ENCODE results near the gene FAM83C. TPM values are rescaled to one million over a fixed set of nuclear protein-coding genes. Genes with fewer than 3 reads are reported as not detected.

The FAM83C gene
- total and polyA plus RNA-seq, 2 donors (not counting 1 experiment from before 2014, with no cell fraction given), result 0.02 TPM; not detected in 1

GRCh38 chr20:35238170-35238569 lies 54.1 kb downstream of the FAM83C start:
- Histone ChIP-seq H3K79me2 (ENCODE audit: control insufficient read depth, insufficient read depth, low read length) (no peaks in the 10 kb centered on the region), H3K4me2 (ENCODE audit: extremely low read depth, insufficient read depth, low read length) (no peak overlapping the region), H4K20me1 (ENCODE audit: control insufficient read depth, extremely low read depth, insufficient read depth, low read length) (no peaks in the 10 kb centered on the region), H3K4me1 (ENCODE audit: control insufficient read depth, extremely low read depth, insufficient read depth, low read length) (no peaks in the 10 kb centered on the region), H2AFZ (ENCODE audit: low read length) (no peak overlapping the region), H3K9ac (ENCODE audit: insufficient read depth, low read length) (no peak overlapping the region), H3K4me3 (replicated peaks in 1 of 4; ENCODE audit: control extremely low read depth in 1 of 4, insufficient read depth in 1 of 4, low read depth in 3 of 4, low read length in 4 of 4) (no peak overlapping the region), H3K36me3 (ENCODE audit: control insufficient read depth, insufficient read depth, low read length) (no peaks in the 10 kb centered on the region), H3K27me3 (ENCODE audit: control insufficient read depth, insufficient read depth, low read length) (peaks cover 13% of the 10 kb centered on the region), H3K9me3 (ENCODE audit: control insufficient read depth, insufficient read depth, low read depth, low read length) (no peaks in the 10 kb centered on the region), H3K27ac (ENCODE audit: insufficient read depth, low read length) (no peak overlapping the region)
- no peak for DNase-seq (ENCODE audit: low read depth in 2 of 2)
- TF ChIP-seq EZH2 (IDR thresholded peaks at IDR 0.05; ENCODE audit: low read length, missing control alignments) (no peak), CTCF (conservative IDR thresholded peaks at IDR 0.05 in 1 of 2, IDR thresholded peaks at IDR 0.05 in 1 of 2; ENCODE audit: low read depth in 1 of 2, low read length in 2 of 2) (no peak)

DNA sequence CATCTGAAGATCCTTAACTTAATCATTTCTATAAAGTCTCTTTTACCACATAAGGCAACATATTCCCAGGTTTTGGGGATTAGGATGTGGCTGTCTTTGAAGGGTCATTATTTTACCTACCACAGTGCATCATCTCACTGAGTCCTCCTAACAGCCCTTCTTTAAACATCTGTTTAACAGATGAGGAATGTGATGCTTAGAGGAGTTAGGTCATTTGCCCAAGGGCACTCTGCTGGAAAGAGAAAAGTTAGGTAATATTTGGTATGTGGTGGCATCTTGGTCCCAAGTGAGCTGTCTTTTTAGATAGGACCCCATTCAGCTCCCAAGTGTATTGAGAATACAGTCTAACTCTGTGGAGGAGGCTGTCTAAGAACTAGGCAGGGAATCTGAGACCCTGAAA lies 54.7 kb downstream of the FAM83C start:
- H3K36me3 ChIP-seq (ENCODE audit: control insufficient read depth, insufficient read depth, low read length), result no peaks in the 10 kb centered on the region
- no peak overlapping the region for H2AFZ ChIP-seq (ENCODE audit: low read length)
- H3K4me2 ChIP-seq (ENCODE audit: extremely low read depth, insufficient read depth, low read length), result no peak overlapping the region
- H3K79me2 ChIP-seq (ENCODE audit: control insufficient read depth, insufficient read depth, low read length), result no peaks in the 10 kb centered on the region
- TF ChIP-seq CTCF (conservative IDR thresholded peaks at IDR 0.05 in 1 of 2, IDR thresholded peaks at IDR 0.05 in 1 of 2; ENCODE audit: low read depth in 1 of 2, low read length in 2 of 2) (no peak), EZH2 (IDR thresholded peaks at IDR 0.05; ENCODE audit: low read length, missing control alignments) (no peak)
- no peak overlapping the region for H3K9ac ChIP-seq (ENCODE audit: insufficient read depth, low read length)
- no peaks in the 10 kb centered on the region for H3K4me1 ChIP-seq (ENCODE audit: control insufficient read depth, extremely low read depth, insufficient read depth, low read length)
- no peaks in the 10 kb centered on the region for H3K9me3 ChIP-seq (ENCODE audit: control insufficient read depth, insufficient read depth, low read depth, low read length)
- no peak overlapping the region for H3K4me3 ChIP-seq (replicated peaks in 1 of 4; ENCODE audit: control extremely low read depth in 1 of 4, insufficient read depth in 1 of 4, low read depth in 3 of 4, low read length in 4 of 4)
- H3K27me3 ChIP-seq (ENCODE audit: control insufficient read depth, insufficient read depth, low read length), result peaks cover 13% of the 10 kb centered on the region
- no peak overlapping the region for H3K27ac ChIP-seq (ENCODE audit: insufficient read depth, low read length)
- no peaks in the 10 kb centered on the region for H4K20me1 ChIP-seq (ENCODE audit: control insufficient read depth, extremely low read depth, insufficient read depth, low read length)
- no peak for DNase-seq (ENCODE audit: low read depth in 2 of 2)

DNA sequence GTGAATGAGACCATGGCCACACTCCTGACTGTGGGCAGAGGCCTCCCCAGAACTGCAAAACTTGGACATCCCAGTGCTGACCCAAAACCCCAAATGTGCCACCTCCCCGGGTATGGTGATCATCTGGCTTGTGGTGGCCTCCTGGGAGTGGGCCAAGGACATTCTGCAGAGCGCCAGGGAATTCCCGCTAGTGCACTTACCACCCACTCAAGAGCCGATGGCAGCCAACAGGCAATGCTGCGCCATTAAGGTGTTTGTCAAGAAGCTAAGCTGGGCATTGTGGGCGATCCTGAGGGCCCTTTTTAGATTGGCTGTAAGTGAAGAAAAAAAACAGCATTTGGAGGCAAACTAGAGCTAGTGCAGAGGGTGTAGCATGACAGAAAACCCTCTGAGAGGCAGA lies 56.3 kb downstream of the FAM83C start:
- TF ChIP-seq EZH2 (IDR thresholded peaks at IDR 0.05; ENCODE audit: low read length, missing control alignments) (no peak), CTCF (conservative IDR thresholded peaks at IDR 0.05 in 1 of 2, IDR thresholded peaks at IDR 0.05 in 1 of 2; ENCODE audit: low read depth in 1 of 2, low read length in 2 of 2) (no peak)
- H3K4me2 ChIP-seq (ENCODE audit: extremely low read depth, insufficient read depth, low read length), result no peak overlapping the region
- no peak for DNase-seq (ENCODE audit: low read depth in 2 of 2)
- H4K20me1 ChIP-seq (ENCODE audit: control insufficient read depth, extremely low read depth, insufficient read depth, low read length), result no peaks in the 10 kb centered on the region
- H3K9ac ChIP-seq (ENCODE audit: insufficient read depth, low read length), result no peak overlapping the region
- no peaks in the 10 kb centered on the region for H3K36me3 ChIP-seq (ENCODE audit: control insufficient read depth, insufficient read depth, low read length)
- H3K9me3 ChIP-seq (ENCODE audit: control insufficient read depth, insufficient read depth, low read depth, low read length), result no peaks in the 10 kb centered on the region
- peaks cover 10% of the 10 kb centered on the region for H3K27me3 ChIP-seq (ENCODE audit: control insufficient read depth, insufficient read depth, low read length)
- no peaks in the 10 kb centered on the region for H3K79me2 ChIP-seq (ENCODE audit: control insufficient read depth, insufficient read depth, low read length)
- H3K4me3 ChIP-seq (replicated peaks in 1 of 4; ENCODE audit: control extremely low read depth in 1 of 4, insufficient read depth in 1 of 4, low read depth in 3 of 4, low read length in 4 of 4), result no peak overlapping the region
- no peak overlapping the region for H3K27ac ChIP-seq (ENCODE audit: insufficient read depth, low read length)
- no peaks in the 10 kb centered on the region for H3K4me1 ChIP-seq (ENCODE audit: control insufficient read depth, extremely low read depth, insufficient read depth, low read length)
- no peak overlapping the region for H2AFZ ChIP-seq (ENCODE audit: low read length)

Other genes with a start within 250 kb of the FAM83C start
- 52.9 and 63.1 TPM in 2 replicates for gene TRPC4AP, start 199.6 kb downstream of the FAM83C start, total RNA-seq
- 86.7 and 89.7 TPM in 2 replicates for gene TRPC4AP, start 199.6 kb downstream of the FAM83C start, polyA plus RNA-seq
- gene EDEM2, start 145.1 kb downstream of the FAM83C start, total RNA-seq, result 61.4 and 99.4 TPM in 2 replicates
- 23.8 and 25.3 TPM in 2 replicates for gene EDEM2, start 145.1 kb downstream of the FAM83C start, polyA plus RNA-seq
- gene PROCR, start 120.4 kb downstream of the FAM83C start, total RNA-seq, result 46.0 and 50.5 TPM in 2 replicates
- 24.5 and 33.5 TPM in 2 replicates for gene PROCR, start 120.4 kb downstream of the FAM83C start, polyA plus RNA-seq
- under 0.01 and 0.17 TPM in 2 replicates for gene MMP24, start 65.7 kb downstream of the FAM83C start, total RNA-seq
- 0.21 and 0.49 TPM in 2 replicates for gene MMP24, start 65.7 kb downstream of the FAM83C start, polyA plus RNA-seq
- 24.4 and 30.1 TPM in 2 replicates for gene MMP24OS, start 14.3 kb downstream of the FAM83C start, total RNA-seq
- 40.4 and 44.1 TPM in 2 replicates for gene MMP24OS, start 14.3 kb downstream of the FAM83C start, polyA plus RNA-seq
- 111 and 117 TPM in 2 replicates for gene EIF6, start 7.7 kb downstream of the FAM83C start, total RNA-seq
- 156 and 187 TPM in 2 replicates for gene EIF6, start 7.7 kb downstream of the FAM83C start, polyA plus RNA-seq
- gene UQCC1, start 119.5 kb upstream of the FAM83C start, total RNA-seq, result 31.3 and 41.1 TPM in 2 replicates
- gene UQCC1, start 119.5 kb upstream of the FAM83C start, polyA plus RNA-seq, result 31.1 and 36.5 TPM in 2 replicates
- gene GDF5, start 145.8 kb upstream of the FAM83C start, total RNA-seq, result 50.1 and 91.3 TPM in 2 replicates
- gene GDF5, start 145.8 kb upstream of the FAM83C start, polyA plus RNA-seq, result 30.6 and 54.5 TPM in 2 replicates
- 24.7 and 45.9 TPM in 2 replicates for gene CEP250, start 163.2 kb upstream of the FAM83C start, total RNA-seq
- gene CEP250, start 163.2 kb upstream of the FAM83C start, polyA plus RNA-seq, result 11.3 and 11.8 TPM in 2 replicates
- not detected in 2 replicates for gene C20orf173, start 237.2 kb upstream of the FAM83C start, total RNA-seq
- gene C20orf173, start 237.2 kb upstream of the FAM83C start, polyA plus RNA-seq, result not detected in 2 replicates
- 355 and 455 TPM in 2 replicates for gene ERGIC3, start 249.7 kb upstream of the FAM83C start, total RNA-seq
- 335 and 398 TPM in 2 replicates for gene ERGIC3, start 249.7 kb upstream of the FAM83C start, polyA plus RNA-seq

Measured in fibroblast of lung (primary cell).